BLaER1 treated with 17β-estradiol and CSF1 and Interleukin-3, amounts not matched to agents 10 nM and 100 nM (cell line): ENCODE data around the gene ATXN2.

ENCODE experiments used
- H3K27ac ChIP-seq, 11 experiments: shearing (Covaris generic); formaldehyde crosslinking; 2 replicates each; pipeline ENCODE4 v1.8.1; 2022
- H3K27me3 ChIP-seq, 11 experiments: shearing (Covaris generic); formaldehyde crosslinking; 2 replicates each; pipeline ENCODE4 v1.8.1; 2022
- H3K36me3 ChIP-seq, 11 experiments: shearing (Covaris generic); formaldehyde crosslinking; 2 replicates each; pipeline ENCODE4 v1.8.1; 2022
- H3K4me1 ChIP-seq, 10 experiments: shearing (Covaris generic); formaldehyde crosslinking; 2 replicates each; pipeline ENCODE4 v1.8.1; 2022
- H3K4me2 ChIP-seq, 11 experiments: shearing (Covaris generic); formaldehyde crosslinking; 2 replicates each; pipeline ENCODE4 v1.8.1; 2022
- H3K4me3 ChIP-seq, 10 experiments: shearing (Covaris generic); formaldehyde crosslinking; 2 replicates each; pipeline ENCODE4 v1.8.1; 2022
- H3K9ac ChIP-seq, 11 experiments: shearing (Covaris generic); formaldehyde crosslinking; 2 replicates each; pipeline ENCODE4 v1.8.1; 2022
- H3K9me3 ChIP-seq, 11 experiments: shearing (Covaris generic); formaldehyde crosslinking; replicated peaks in 1 of 11; 2 replicates each; pipeline ENCODE4 v1.8.1; 2022
- H4K20me1 ChIP-seq, 11 experiments: shearing (Covaris generic); formaldehyde crosslinking; 2 replicates each; pipeline ENCODE4 v1.8.1; 2022
- Cebpa-rat ChIP-seq, 11 experiments: shearing (Covaris generic); IDR thresholded peaks; 2 replicates each; pipeline ENCODE4 v1.8.1; 2022

The ATXN2 gene

GRCh38 chr12:111409780-111410430 is 189.2 kb downstream of the ATXN2 start:
- Histone ChIP-seq H3K36me3 (peaks cover 0 to 67% (median 30%) of the 10 kb centered on the region in 11 experiments; a peak in 19 of 22 replicates), H3K4me1 (peaks cover 75 to 84% (median 80%) of the 10 kb centered on the region in 10 experiments), H3K27ac (peak overlapping the region; percentile 70 to 99 (median 97); a peak in 21 of 22 replicates), H3K9ac (peak overlapping the region; percentile 92 to 99 (median 98)), H3K4me2 (peak overlapping the region; percentile 98 to 100 (median 100)), H3K9me3 (no peaks in the 10 kb centered on the region), H3K27me3 (no peaks in the 10 kb centered on the region), H3K4me3 (peak overlapping the region; percentile 44 to 100 (median 98)), H4K20me1 (peaks cover 78 to 88% (median 81%) of the 10 kb centered on the region in 11 experiments)
- TF ChIP-seq Cebpa-rat (IDR thresholded peaks at IDR 0.05): no peak

DNA sequence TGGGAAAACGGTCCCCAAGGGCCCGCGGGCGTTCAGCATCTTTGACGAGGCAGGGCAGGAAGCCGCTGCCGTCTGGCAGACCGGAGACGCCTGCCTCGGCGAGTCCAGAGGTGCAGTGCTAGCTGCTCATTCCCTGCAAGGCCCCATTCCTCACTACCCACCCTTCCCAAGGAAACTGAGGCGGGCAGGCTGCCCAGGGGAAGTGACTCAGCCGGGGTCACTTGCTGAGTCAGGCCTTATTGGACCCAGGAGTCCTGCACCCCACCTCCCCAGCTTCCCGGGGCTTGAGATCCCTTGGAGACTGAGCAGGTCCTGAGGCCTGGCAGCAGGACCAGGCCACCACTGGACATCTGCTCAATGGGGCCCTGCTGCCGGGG is 189.7 kb downstream of the ATXN2 start:
- H4K20me1 ChIP-seq: peaks cover 73 to 83% (median 76%) of the 10 kb centered on the region in 11 experiments
- H3K27ac ChIP-seq: peak overlapping the region; percentile 70 to 99 (median 97); a peak in 21 of 22 replicates
- H3K9ac ChIP-seq: peak overlapping the region; percentile 92 to 99 (median 98)
- peak overlapping the region; percentile 44 to 100 (median 98) for H3K4me3 ChIP-seq
- H3K9me3 ChIP-seq: no peaks in the 10 kb centered on the region
- no peaks in the 10 kb centered on the region for H3K27me3 ChIP-seq
- peak overlapping the region; percentile 98 to 100 (median 100) for H3K4me2 ChIP-seq
- no peak for TF ChIP-seq Cebpa-rat (IDR thresholded peaks at IDR 0.05)
- H3K36me3 ChIP-seq: peaks cover 0 to 61% (median 25%) of the 10 kb centered on the region in 11 experiments; a peak in 17 of 22 replicates
- peaks cover 75 to 84% (median 80%) of the 10 kb centered on the region in 10 experiments for H3K4me1 ChIP-seq

GRCh38 chr12:111408686-111409402 is 190.3 kb downstream of the ATXN2 start:
- H3K4me1 ChIP-seq: peaks cover 75 to 84% (median 80%) of the 10 kb centered on the region in 10 experiments
- peak overlapping the region; percentile 98 to 100 (median 100) for H3K4me2 ChIP-seq
- H3K9me3 ChIP-seq: no peaks in the 10 kb centered on the region
- H3K27ac ChIP-seq: peak overlapping the region; percentile 70 to 99 (median 97); a peak in 21 of 22 replicates
- no peaks in the 10 kb centered on the region for H3K27me3 ChIP-seq
- H4K20me1 ChIP-seq: peaks cover 67 to 78% (median 71%) of the 10 kb centered on the region in 11 experiments
- peak overlapping the region; percentile 92 to 99 (median 98) for H3K9ac ChIP-seq
- TF ChIP-seq Cebpa-rat (IDR thresholded peaks at IDR 0.05): no peak
- peak overlapping the region; percentile 44 to 100 (median 98) for H3K4me3 ChIP-seq
- peaks cover 0 to 57% (median 22%) of the 10 kb centered on the region in 11 experiments; a peak in 17 of 22 replicates for H3K36me3 ChIP-seq

DNA sequence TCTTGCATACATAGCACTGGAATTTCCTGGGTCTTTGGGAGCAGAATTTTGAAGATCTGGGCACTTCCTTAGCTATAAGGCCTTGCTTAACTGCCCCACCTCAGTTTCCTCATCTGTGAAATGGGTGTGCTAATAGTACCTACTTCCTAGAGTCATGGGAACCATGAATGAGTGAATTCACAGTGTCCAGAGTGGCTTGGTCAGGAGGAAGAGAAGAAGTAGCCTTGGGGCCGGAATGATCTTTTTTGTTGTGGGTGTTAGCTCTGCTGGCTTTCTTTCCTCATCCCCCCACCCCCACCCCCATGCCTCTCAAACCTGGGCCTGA is 191.0 kb downstream of the ATXN2 start:
- Histone ChIP-seq H3K27ac (peak overlapping the region; percentile 70 to 99 (median 97); a peak in 19 of 22 replicates), H3K4me1 (peaks cover 73 to 84% (median 80%) of the 10 kb centered on the region in 10 experiments), H3K4me2 (peak overlapping the region; percentile 98 to 100 (median 100)), H3K4me3 (peak overlapping the region; percentile 84 to 100 (median 98)), H3K36me3 (peaks cover 0 to 49% (median 14%) of the 10 kb centered on the region in 11 experiments; a peak in 13 of 22 replicates), H3K27me3 (no peaks in the 10 kb centered on the region), H3K9ac (peak overlapping the region; percentile 92 to 99 (median 98); a peak in 21 of 22 replicates), H3K9me3 (no peaks in the 10 kb centered on the region), H4K20me1 (peaks cover 60 to 70% (median 63%) of the 10 kb centered on the region in 11 experiments)
- TF ChIP-seq Cebpa-rat (IDR thresholded peaks at IDR 0.05): no peak

GRCh38 chr12:111407377-111408115 is 191.6 kb downstream of the ATXN2 start:
- no peaks in the 10 kb centered on the region for H3K9me3 ChIP-seq
- peaks cover 54 to 65% (median 58%) of the 10 kb centered on the region in 11 experiments for H4K20me1 ChIP-seq
- no peaks in the 10 kb centered on the region for H3K27me3 ChIP-seq
- no peak for TF ChIP-seq Cebpa-rat (IDR thresholded peaks at IDR 0.05)
- H3K4me2 ChIP-seq: peak overlapping the region; percentile 98 to 100 (median 100)
- peaks cover 73 to 84% (median 80%) of the 10 kb centered on the region in 10 experiments for H3K4me1 ChIP-seq
- peak overlapping the region; percentile 92 to 99 (median 98) for H3K9ac ChIP-seq
- peaks cover 0 to 44% (median 9%) of the 10 kb centered on the region in 11 experiments; a peak in 11 of 22 replicates for H3K36me3 ChIP-seq
- H3K27ac ChIP-seq: peak overlapping the region; percentile 93 to 99 (median 97)
- H3K4me3 ChIP-seq: peak overlapping the region; percentile 84 to 100 (median 98)

- Histone ChIP-seq H3K4me2 (peak overlapping the region; percentile 98 to 100 (median 100)), H3K4me1 (peaks cover 73 to 81% (median 78%) of the 10 kb centered on the region in 10 experiments), H3K27ac (peak overlapping the region; percentile 93 to 99 (median 97)), H3K27me3 (no peaks in the 10 kb centered on the region), H3K9me3 (no peaks in the 10 kb centered on the region), H3K36me3 (peaks cover 0 to 40% (median 8%) of the 10 kb centered on the region in 11 experiments; a peak in 11 of 22 replicates), H3K9ac (peak overlapping the region; percentile 92 to 99 (median 98)), H4K20me1 (peaks cover 46 to 57% (median 50%) of the 10 kb centered on the region in 11 experiments), H3K4me3 (peak overlapping the region; percentile 84 to 100 (median 98))
- no peak for TF ChIP-seq Cebpa-rat (IDR thresholded peaks at IDR 0.05)
Measured at GRCh38 chr12:111406474-111407376, 192.4 kb downstream of the ATXN2 start.

DNA sequence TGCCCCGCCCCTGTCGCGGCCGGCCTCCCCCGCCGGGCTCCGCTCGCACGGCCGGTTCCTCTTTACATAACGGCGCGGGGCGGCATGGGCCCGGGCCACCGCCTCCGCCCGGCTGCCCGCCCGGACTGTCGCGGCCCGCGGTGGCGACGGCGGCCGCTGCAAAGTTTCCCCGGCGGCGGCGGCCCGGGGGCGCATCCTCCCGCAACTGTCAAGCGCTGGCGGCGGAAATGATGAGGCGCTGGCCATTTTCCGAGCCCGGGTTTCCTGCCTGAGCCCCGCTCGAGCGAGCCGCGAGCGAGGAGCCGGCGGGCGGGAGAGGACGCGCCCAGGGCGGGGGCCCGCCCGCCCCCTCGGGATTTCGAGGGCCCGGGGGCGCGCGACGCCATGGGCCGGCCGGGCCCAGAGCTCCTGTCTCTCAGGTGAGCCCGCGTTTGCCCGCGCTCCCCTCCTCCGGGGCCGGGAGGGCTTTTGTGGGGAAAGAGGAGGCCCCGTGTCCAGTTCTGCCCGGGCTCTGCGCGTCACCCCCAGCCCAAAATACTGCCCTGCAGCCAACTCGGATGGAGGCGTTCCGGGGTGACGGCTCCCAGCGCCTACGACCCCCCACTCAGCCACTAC is 193.1 kb downstream of the ATXN2 start, which contains the start of gene SH2B3:
Gene SH2B3 (plus strand): TSS at position 65 of the 615 bp plus-strand sequence. CDS start 12,223 bp downstream, outside the sequence.
- peaks cover 69 to 79% (median 75%) of the 10 kb centered on the region in 10 experiments for H3K4me1 ChIP-seq
- H3K4me2 ChIP-seq: peak within 1 kb of the TSS; percentile 98 to 100 (median 100)
- H3K9ac ChIP-seq: peak within 1 kb of the TSS; percentile 92 to 99 (median 98)
- H3K27me3 ChIP-seq: no peaks in the 10 kb centered on the region
- peaks cover 39 to 49% (median 42%) of the 10 kb centered on the region in 11 experiments for H4K20me1 ChIP-seq
- peaks cover 0 to 32% (median 8%) of the 10 kb centered on the region in 11 experiments; a peak in 11 of 22 replicates for H3K36me3 ChIP-seq
- TF ChIP-seq Cebpa-rat (IDR thresholded peaks at IDR 0.05): no peak
- peak within 1 kb of the TSS; percentile 94 to 99 (median 97) for H3K27ac ChIP-seq
- H3K4me3 ChIP-seq: peak within 1 kb of the TSS; percentile 84 to 100 (median 98)
- no peaks in the 10 kb centered on the region for H3K9me3 ChIP-seq
